ENCODE data around the gene GHRL. TPM values are rescaled to one million over a fixed set of nuclear protein-coding genes. Genes with fewer than 3 reads are reported as not detected.
A peak's percentile ranks its signal among the peaks of the same experiment; 100 is the strongest.

Gene GHRL
- total RNA-seq, 1 donor = under 0.01 TPM

DNA sequence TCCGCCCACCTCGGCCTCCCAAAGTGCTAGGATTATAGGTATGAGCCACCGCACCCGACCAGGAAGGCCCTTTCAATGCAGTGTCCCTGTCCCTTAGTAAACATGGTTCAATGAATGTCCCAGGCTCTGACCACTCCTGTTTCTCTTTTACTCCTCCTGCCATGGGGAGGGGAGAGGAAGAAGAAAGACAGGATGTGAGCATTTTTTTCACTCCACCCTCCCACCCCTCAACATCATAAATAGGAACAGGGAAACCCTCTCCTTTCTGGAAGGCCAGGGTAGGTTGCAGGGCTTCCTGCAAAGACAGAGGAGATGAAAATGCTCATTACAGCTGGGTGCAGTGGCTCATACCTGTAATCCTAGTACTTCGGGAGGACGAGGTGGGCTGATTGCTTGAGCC, 51.9 kb downstream of the GHRL start:
- H2AFZ ChIP-seq (ENCODE audit: low read length) = no peak overlapping the region
- TF ChIP-seq, protein P1, sequence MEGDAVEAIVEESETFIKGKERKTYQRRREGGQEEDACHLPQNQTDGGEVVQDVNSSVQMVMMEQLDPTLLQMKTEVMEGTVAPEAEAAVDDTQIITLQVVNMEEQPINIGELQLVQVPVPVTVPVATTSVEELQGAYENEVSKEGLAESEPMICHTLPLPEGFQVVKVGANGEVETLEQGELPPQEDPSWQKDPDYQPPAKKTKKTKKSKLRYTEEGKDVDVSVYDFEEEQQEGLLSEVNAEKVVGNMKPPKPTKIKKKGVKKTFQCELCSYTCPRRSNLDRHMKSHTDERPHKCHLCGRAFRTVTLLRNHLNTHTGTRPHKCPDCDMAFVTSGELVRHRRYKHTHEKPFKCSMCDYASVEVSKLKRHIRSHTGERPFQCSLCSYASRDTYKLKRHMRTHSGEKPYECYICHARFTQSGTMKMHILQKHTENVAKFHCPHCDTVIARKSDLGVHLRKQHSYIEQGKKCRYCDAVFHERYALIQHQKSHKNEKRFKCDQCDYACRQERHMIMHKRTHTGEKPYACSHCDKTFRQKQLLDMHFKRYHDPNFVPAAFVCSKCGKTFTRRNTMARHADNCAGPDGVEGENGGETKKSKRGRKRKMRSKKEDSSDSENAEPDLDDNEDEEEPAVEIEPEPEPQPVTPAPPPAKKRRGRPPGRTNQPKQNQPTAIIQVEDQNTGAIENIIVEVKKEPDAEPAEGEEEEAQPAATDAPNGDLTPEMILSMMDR (IDR thresholded peaks at IDR 0.05; ENCODE audit: extremely low read depth, low read depth, low read length) = no peak
- peaks cover 4% of the 10 kb centered on the region for H3K36me3 ChIP-seq (ENCODE audit: insufficient read depth, low read length)

DNA sequence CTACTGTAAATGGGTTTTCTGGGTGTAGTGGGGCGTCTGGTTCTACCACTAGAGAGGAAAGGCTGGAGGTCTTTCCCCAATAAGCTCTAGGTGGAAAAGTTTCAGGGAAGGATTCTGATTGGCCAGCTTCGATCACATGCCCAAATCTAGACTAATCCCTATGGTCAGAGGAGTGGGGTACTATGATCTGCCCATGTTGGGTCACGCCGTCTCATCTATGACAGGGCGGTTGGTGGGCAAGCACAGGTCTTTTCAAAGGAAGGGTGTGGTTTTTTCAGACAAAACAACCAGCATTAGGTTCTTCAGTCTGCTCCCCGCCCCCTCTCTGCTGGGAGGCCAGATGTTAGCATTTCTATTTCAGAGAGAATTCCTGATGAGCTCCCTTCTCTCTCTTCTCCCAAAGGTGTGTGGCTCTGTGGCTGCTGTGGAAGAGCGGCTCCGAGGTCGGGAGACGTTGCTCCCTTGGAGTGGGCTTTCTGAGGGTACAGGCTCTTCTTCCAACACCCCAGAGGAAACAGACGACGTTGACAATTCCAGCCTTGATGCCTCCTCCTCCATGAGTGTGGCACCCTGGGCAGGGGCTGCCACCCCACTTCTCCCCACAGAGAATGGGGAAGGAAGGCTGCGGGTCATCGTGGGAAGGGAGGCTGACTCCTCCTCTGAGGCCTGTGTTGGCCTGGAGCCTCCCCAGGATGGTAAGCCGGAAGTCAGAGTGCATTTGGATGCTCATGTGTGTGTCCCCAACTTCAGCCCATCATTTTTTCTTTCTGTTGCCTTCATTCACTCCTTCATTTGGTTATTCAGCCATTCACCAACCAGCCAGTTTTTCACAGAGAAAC, 54.2 kb downstream of the GHRL start:
- H3K9me3 ChIP-seq (ENCODE audit: low read depth, low read length) = no peaks in the 10 kb centered on the region
- TF ChIP-seq, protein P1 (IDR thresholded peaks at IDR 0.05; ENCODE audit: extremely low read depth, low read depth, low read length) = no peak
- H2AFZ ChIP-seq (ENCODE audit: low read length) = no peak overlapping the region
- H4K20me1 ChIP-seq (ENCODE audit: insufficient read depth, low read length) = no peaks in the 10 kb centered on the region
- no peak overlapping the region for H3K4me3 ChIP-seq (ENCODE audit: insufficient read depth, low read length)
- no peaks in the 10 kb centered on the region for H3K27me3 ChIP-seq (ENCODE audit: insufficient read depth, low read length)
- H3K4me2 ChIP-seq (ENCODE audit: insufficient read depth, low read length) = no peak overlapping the region
- H3K36me3 ChIP-seq (ENCODE audit: insufficient read depth, low read length) = peaks cover 11% of the 10 kb centered on the region
- no peaks in the 10 kb centered on the region for H3K79me2 ChIP-seq (ENCODE audit: insufficient read depth, low read length)
- H3K4me1 ChIP-seq (ENCODE audit: insufficient read depth, low read length) = no peaks in the 10 kb centered on the region
- no peak for DNase-seq (ENCODE audit: insufficient read length, low spot score, missing footprints)
- no peak overlapping the region for H3K27ac ChIP-seq (ENCODE audit: low read depth, low read length)

More for the DNA sequence above, 51.9 kb downstream of the GHRL start:
- H3K79me2 ChIP-seq (ENCODE audit: insufficient read depth, low read length) = no peaks in the 10 kb centered on the region
- H3K27ac ChIP-seq (ENCODE audit: low read depth, low read length) = no peak overlapping the region
- H3K4me3 ChIP-seq (ENCODE audit: insufficient read depth, low read length) = no peak overlapping the region
- H3K4me2 ChIP-seq (ENCODE audit: insufficient read depth, low read length) = no peak overlapping the region
- no peaks in the 10 kb centered on the region for H3K27me3 ChIP-seq (ENCODE audit: insufficient read depth, low read length)
- no peak for DNase-seq (ENCODE audit: insufficient read length, low spot score, missing footprints)
- no peaks in the 10 kb centered on the region for H3K4me1 ChIP-seq (ENCODE audit: insufficient read depth, low read length)
- H3K9me3 ChIP-seq (ENCODE audit: low read depth, low read length) = peaks cover 3% of the 10 kb centered on the region
- H4K20me1 ChIP-seq (ENCODE audit: insufficient read depth, low read length) = no peaks in the 10 kb centered on the region

Small RNAs within 50 kb of the gene (small RNA-seq; reads per million reads assigned to genes)
- 2.2 reads per million, percentile 68 among the genes with 10 or more reads in this experiment for gene MIR378B
- not detected for gene RF02126

Other genes with a start within 250 kb of the GHRL start
- gene FANCD2OS, start 184.7 kb downstream of the GHRL start, total RNA-seq = not detected in 2 replicates
- gene BRK1, start 177.3 kb downstream of the GHRL start, total RNA-seq = 113 and 114 TPM in 2 replicates
- gene VHL, start 151.2 kb downstream of the GHRL start, total RNA-seq = 33.9 and 36.9 TPM in 2 replicates
- 3.2 and 4.0 TPM in 2 replicates for gene IRAK2, start 128.0 kb downstream of the GHRL start, total RNA-seq
- gene TATDN2, start 44.5 kb downstream of the GHRL start, total RNA-seq = 19.2 and 20.0 TPM in 2 replicates
- gene SEC13, start 28.2 kb upstream of the GHRL start, total RNA-seq = 201 and 204 TPM in 2 replicates
- not detected in 2 replicates for gene ATP2B2, start 212.6 kb upstream of the GHRL start, total RNA-seq